ENCODE measurements around the gene NDEL1. TPM values are rescaled to one million over a fixed set of nuclear protein-coding genes. Genes with fewer than 3 reads are reported as not detected.

The NDEL1 gene
- total RNA-seq, 1 donor from 2014 or later: 66.5 TPM

- Histone ChIP-seq H3K9me3 (no peaks in the 10 kb centered on the region), H3K36me3 (peaks cover 0 to 16% of the 10 kb centered on the region in 2 donors), H3K27me3 (no peaks in the 10 kb centered on the region), H3K4me1 (no peaks in the 10 kb centered on the region), H3K4me3 (no peak overlapping the region), H3K27ac (no peak overlapping the region)
- TF ChIP-seq POLR2A (IDR thresholded peaks at IDR 0.05) (no peak), POLR2AphosphoS5 (IDR thresholded peaks at IDR 0.05; ENCODE audit: insufficient read depth in 1 of 2, low read depth in 1 of 2) (no peak), CTCF (IDR thresholded peaks at IDR 0.05) (no peak)
- intact Hi-C loops (cut with DNase I): no loop called here
- DNase-seq (ENCODE audit: extremely low spot score in 2 of 2): no peak
Observed at GRCh38 chr17:8492121-8492520, 56.4 kb downstream of the NDEL1 start.

- Histone ChIP-seq H3K4me1 (no peaks in the 10 kb centered on the region), H3K9me3 (no peaks in the 10 kb centered on the region), H3K27me3 (no peaks in the 10 kb centered on the region), H3K4me3 (no peak overlapping the region), H3K36me3 (peaks cover 0 to 16% of the 10 kb centered on the region in 2 donors), H3K27ac (no peak overlapping the region)
- intact Hi-C loops (cut with DNase I): no loop called here
- TF ChIP-seq CTCF (IDR thresholded peaks at IDR 0.05) (no peak), POLR2A (IDR thresholded peaks at IDR 0.05) (no peak), POLR2AphosphoS5 (IDR thresholded peaks at IDR 0.05; ENCODE audit: insufficient read depth in 1 of 2, low read depth in 1 of 2) (no peak)
- no peak for DNase-seq (ENCODE audit: extremely low spot score in 2 of 2)
Observed at GRCh38 chr17:8494021-8494420, 58.3 kb downstream of the NDEL1 start.

GRCh38 chr17:8494506-8495111 is 58.9 kb downstream of the NDEL1 start:
- Histone ChIP-seq H3K4me1 (no peaks in the 10 kb centered on the region), H3K27me3 (no peaks in the 10 kb centered on the region), H3K4me3 (no peak overlapping the region), H3K27ac (no peak overlapping the region), H3K36me3 (peaks cover 0 to 17% of the 10 kb centered on the region in 2 donors), H3K9me3 (no peaks in the 10 kb centered on the region)
- intact Hi-C loops (cut with DNase I): no loop called here
- no peak for DNase-seq (ENCODE audit: extremely low spot score in 2 of 2)
- TF ChIP-seq CTCF (IDR thresholded peaks at IDR 0.05): no peak
- no peak for TF ChIP-seq POLR2AphosphoS5 (IDR thresholded peaks at IDR 0.05; ENCODE audit: insufficient read depth in 1 of 2, low read depth in 1 of 2)
- TF ChIP-seq POLR2A (IDR thresholded peaks at IDR 0.05): no peak

- DNase-seq (ENCODE audit: extremely low spot score in 2 of 2): no peak
- intact Hi-C loops (cut with DNase I): no loop called here
- H3K36me3 ChIP-seq: peaks cover 0 to 21% of the 10 kb centered on the region in 2 donors
- H3K4me3 ChIP-seq: no peak overlapping the region
- no peak overlapping the region for H3K27ac ChIP-seq
- no peaks in the 10 kb centered on the region for H3K27me3 ChIP-seq
- H3K4me1 ChIP-seq: no peaks in the 10 kb centered on the region
- TF ChIP-seq POLR2AphosphoS5 (IDR thresholded peaks at IDR 0.05; ENCODE audit: insufficient read depth in 1 of 2, low read depth in 1 of 2) (no peak), POLR2A (IDR thresholded peaks at IDR 0.05) (no peak), CTCF (IDR thresholded peaks at IDR 0.05) (no peak)
- no peaks in the 10 kb centered on the region for H3K9me3 ChIP-seq
Observed at GRCh38 chr17:8496081-8496480, 60.4 kb downstream of the NDEL1 start.

- TF ChIP-seq POLR2A (IDR thresholded peaks at IDR 0.05): no peak
- no peak for TF ChIP-seq CTCF (IDR thresholded peaks at IDR 0.05)
- no peak for TF ChIP-seq POLR2AphosphoS5 (IDR thresholded peaks at IDR 0.05; ENCODE audit: insufficient read depth in 1 of 2, low read depth in 1 of 2)
- no peak for DNase-seq (ENCODE audit: extremely low spot score in 2 of 2)
Observed at GRCh38 chr17:8499171-8499570, 63.5 kb downstream of the NDEL1 start.

More at GRCh38 chr17:8499171-8499570, 63.5 kb downstream of the NDEL1 start:
- Histone ChIP-seq H3K27me3 (no peaks in the 10 kb centered on the region), H3K4me3 (no peak overlapping the region), H3K4me1 (no peaks in the 10 kb centered on the region), H3K27ac (no peak overlapping the region), H3K9me3 (no peaks in the 10 kb centered on the region), H3K36me3 (peaks cover 0 to 13% of the 10 kb centered on the region in 2 donors)
- intact Hi-C loops (cut with DNase I): no loop called here
